Retina (tissue), 1 donor: ENCODE results near the gene CTNS.

Experiments
- DNase-seq: peaks from one replicate; pipeline ENCODE4 v3.0.0-alpha.2; 2016

CTNS gene

DNA sequence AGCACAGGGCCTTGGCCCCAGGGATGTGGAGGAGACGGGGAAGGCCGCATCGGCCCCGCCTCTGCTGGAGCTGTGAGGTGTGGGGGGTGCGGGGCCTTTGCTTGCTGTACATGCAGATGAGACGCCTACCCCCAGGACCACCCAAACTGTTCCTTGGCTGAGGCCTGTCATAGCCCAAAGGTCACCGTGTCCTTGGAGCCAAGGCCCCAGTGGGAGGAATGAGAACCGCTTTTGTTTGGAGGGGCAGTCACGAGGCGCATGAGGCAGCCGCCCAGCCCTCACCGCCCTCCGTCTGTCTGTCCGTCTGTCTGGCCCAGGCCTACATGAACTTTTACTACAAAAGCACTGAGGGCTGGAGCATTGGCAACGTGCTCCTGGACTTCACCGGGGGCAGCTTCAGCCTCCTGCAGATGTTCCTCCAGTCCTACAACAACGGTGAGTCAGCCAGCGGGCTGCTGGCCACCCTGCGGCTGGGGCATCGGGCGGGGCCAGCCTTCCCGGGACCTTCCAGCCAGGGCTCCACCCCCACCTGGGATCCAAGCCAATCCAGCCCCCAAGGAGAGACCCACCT lies 23.1 kb downstream of the CTNS start:
- no peak for DNase-seq

DNA sequence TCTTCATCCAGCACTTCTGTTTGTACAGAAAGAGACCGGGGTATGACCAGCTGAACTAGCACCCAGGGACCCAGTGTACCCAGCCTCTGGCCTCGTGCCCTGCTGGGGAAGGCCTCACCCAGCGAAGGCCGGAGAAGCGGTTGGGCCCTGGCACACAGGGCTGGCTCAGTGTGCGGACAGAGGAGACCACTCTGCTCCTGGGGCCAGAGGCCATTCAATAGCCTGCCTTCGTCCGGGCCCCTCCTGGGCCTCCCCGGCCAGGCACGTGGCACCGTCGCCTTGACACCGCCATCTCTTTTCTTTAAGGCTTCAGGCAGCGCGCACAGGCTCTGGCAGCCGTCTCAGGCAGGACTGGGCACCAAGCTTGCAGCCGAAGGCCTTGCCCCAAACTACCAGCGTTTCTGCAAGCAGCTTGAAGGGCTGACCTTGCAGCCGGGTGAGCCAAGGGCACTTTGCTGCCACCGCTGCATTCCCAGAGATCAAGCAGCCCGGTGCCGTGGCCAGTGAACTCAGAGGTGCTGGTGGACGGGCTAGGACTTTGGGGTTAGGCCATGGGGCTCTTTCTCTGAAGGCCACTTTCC lies 23.8 kb downstream of the CTNS start:
- DNase-seq: no peak

DNA sequence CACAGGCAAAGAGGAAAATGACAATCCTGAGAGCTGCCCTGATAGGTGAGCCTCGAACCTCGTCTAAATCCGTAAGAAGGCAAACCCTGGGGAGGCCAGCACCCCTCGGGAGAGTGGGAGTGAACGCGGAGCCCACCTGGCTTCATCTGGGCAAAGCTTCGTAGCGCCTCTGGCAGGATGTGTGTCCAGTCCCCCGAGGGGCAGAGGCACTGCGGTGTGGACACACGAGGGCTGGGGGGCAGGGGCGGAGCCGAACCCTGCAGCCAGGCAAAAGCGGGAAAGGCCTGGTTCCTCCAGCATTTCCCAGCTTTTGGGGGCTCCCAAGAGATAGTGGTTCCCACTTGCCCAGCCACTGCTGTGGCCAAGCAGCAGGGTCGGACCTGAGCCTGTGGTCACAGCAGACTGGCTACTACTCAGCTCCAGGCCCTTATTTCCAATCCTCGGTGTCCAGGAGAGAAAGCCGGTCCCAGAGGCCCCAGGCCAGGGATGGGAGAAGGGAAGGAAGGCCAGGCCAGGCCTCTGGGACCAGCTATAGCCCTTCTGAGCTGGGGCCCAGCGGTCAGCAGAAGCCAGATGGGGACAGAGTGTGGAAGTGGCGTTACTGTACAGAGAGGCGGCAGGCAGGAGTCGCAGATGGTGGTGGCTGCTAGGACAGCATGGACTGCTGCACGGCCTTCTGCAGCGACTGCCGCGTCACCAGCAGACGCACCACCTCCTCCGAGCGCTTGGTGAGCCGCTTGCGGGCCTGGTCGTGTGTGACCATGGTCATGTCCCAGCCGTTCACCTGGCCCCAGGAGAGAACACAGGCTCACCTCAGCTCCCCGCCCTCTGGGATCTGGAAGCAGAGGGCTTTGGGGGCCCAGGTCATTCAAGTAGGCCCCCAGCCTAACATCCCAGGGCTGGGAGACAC lies 26.8 kb downstream of the CTNS start:
- DNase-seq: no peak

DNA sequence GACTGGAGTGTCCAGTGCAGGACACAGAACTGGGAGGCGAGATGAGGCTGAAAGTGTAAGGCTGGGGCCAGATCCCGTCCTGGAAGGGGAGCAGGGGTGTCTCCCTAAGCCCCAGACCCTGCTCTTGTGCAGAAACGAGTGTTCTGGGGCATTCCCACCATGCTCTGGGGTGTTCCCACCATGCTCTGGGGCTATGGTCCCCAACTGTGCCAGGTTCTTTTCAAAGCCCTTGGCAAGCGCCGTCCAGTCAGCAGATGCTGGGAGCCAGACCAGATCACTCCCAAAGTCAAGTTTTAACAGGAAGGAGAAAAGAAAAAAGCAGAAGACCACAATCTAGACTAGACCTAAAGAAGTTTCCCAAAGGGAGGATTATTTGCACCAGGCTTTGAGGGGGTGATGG lies 29.3 kb downstream of the CTNS start:
- DNase-seq: no peak

DNA sequence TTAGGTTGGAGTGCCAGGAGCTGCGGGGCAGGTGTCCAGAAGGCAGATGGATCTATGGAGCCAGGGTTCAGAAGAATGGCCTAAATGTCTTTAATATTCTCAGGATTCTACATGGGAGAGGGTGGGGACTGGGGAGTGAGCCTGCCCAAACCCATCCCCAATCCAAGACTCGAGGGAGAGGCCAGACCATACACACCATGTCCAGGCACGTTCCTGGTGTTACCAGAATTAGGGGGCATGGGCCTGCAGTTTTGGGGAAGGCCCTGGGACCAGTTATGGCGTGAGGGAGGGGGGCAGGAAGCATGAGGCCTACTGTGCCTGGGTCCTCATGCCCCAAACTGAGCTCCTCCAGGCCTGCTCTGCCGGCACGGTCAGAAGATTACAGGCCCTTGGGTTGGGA lies 30.0 kb downstream of the CTNS start:
- DNase-seq: no peak

DNA sequence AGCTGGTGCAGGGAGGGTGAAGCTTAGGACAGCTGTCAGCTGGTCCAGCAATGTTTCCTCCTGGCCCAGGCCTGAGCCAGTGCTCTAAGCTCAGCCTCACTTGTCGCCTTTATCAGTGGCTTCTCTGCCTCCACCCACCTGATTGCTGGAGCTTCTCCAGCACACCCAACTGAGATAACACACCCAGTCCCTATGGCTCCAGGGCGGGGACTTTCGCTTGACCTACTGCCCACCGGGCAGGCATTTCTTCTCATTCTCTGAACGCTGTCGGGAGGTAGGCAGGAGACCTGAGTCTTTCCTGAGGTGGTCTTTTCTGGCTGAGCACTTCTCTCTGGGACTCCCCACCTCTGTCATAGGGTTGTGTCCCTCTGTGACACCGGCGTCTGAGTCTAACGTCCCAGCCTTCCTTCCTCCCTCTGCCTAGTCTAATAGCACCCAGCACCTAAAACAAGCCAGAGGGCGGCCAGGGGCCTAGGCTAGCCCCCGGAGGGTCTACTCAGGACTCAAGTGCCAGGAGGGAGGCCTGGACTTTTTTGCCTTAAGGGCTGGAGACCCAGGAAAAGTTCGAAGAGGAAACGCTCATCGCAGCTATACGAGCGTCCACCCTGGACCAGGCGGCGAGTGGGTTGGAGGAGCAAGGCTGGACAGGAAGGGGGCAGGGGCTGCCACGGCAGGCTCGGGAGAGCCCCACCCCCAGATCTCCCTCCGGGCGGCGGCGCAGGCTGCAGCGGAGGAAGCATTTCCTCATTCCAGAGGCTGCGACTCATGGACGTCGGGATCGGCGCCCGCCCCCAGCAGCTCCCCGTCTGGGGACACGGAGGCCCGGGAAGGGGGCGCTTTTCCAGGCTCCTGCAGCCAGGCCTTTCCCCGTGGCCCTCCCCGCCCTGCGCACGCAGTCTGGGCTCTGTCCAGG lies 31.1 kb downstream of the CTNS start:
- no peak for DNase-seq

DNA sequence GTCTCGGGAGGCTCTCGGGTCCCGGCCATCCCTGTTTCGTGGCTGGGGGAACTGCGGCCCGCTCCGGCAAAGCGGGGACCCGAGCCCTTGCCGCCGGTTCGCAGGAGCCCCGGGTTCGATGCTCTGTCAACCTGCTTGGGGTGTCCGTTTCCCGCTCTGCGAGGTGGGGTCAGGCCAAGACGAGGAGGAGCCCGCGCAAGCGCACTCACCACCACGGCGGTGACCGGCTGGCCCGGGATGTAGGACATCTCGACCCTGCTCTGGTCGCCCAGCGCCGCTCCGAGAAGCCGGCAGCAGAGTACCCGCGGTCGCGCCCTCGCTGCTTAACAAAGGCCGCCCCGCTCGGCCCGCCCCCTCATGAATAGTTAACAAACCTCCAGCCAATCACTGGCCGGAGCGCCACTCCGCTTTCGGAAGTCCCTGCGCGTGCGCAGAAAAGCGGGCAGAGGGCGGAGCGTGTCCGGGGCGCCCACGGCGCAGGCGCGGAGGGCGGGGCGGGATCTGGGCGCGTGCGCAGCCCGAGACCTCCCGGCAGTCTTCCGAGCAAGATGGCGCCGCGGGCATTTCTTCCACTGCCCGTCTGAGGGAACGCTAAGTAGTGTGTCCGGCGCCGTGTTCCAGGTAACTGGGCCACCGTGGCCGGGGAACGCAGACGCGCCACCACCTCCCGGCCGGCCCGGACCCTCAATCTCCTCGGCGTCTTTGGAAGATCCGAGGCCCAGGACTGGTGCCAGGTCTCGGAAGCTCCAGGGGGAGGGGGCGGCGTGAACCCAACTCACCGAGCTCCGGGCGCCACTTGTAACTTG lies 31.9 kb downstream of the CTNS start, which contains the start of the genes EMC6 and TAX1BP3:
Gene EMC6 (plus strand): TSS at position 534 of the 806 bp plus-strand sequence. CDS start 335 bp downstream, outside the sequence.
Gene TAX1BP3 (minus strand): TSS at position 300 of the 806 bp plus-strand sequence. CDS start 52 bp downstream, at position 248.
- peak; percentile 99 for DNase-seq

DNA sequence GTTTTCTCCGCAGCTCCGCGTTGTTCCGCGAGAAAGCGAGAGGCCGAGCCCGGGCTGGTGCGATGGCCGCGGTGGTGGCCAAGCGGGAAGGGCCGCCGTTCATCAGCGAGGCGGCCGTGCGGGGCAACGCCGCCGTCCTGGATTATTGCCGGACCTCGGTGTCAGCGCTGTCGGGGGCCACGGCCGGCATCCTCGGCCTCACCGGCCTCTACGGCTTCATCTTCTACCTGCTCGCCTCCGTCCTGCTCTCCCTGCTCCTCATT lies 32.5 kb downstream of the CTNS start:
- DNase-seq: no peak

DNA sequence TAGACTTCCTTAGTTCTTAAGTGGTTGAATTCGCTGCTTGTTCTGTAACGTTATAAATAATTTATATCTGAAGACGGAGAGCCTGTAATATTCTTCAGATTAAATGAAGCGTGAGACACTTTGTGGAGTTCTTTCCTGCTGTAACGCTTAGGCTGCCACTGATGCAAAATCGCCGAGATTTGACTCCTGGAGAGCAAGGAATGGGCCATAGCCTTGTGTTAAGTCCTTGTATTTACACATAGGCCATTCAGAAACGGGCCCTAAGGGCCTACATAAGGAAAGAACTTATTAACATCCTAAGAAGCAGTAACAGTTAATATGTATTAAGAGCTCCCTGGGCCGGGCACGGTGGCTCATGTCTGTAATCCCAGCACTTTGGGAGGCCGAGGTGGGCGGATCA lies 33.0 kb downstream of the CTNS start:
- DNase-seq: no peak

DNA sequence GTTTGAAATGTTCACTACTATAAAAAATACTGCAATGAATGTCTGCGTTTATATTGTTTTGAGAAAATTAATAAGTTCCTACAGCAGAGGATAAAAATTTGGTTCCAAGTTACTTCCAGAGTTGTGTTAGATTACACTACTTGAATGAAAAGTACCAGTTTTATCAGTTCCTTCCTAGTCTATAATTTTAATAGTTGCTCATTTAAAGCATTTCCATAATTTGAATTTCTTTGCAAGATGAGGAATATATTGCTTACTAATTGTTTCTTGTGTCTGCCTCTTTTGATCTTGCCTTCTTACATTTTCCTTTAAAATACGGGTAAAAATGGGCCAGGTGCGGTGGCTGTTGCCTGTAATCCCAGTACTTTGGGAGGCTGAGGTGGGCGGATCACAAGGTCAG lies 36.0 kb downstream of the CTNS start:
- no peak for DNase-seq

DNA sequence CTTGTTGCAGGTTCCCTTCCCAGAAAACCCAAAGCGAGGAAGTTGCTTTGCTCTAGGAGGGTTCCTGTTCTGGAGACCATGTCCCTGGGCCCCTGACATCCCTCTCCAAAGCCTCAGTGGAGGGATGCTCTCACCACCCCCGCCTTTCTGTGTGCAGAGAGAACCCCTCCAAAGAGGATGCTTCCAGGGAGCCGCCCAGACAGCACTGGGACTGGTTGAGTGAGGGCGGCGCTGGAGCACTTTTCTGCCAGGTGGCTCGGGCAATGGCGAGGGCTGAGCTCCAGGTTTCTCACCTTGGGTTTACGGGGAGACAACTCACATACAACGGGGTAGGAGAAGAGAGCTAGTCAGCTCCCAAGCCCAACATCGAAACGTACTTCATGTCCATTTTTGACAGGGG lies 39.3 kb downstream of the CTNS start:
- no peak for DNase-seq

DNA sequence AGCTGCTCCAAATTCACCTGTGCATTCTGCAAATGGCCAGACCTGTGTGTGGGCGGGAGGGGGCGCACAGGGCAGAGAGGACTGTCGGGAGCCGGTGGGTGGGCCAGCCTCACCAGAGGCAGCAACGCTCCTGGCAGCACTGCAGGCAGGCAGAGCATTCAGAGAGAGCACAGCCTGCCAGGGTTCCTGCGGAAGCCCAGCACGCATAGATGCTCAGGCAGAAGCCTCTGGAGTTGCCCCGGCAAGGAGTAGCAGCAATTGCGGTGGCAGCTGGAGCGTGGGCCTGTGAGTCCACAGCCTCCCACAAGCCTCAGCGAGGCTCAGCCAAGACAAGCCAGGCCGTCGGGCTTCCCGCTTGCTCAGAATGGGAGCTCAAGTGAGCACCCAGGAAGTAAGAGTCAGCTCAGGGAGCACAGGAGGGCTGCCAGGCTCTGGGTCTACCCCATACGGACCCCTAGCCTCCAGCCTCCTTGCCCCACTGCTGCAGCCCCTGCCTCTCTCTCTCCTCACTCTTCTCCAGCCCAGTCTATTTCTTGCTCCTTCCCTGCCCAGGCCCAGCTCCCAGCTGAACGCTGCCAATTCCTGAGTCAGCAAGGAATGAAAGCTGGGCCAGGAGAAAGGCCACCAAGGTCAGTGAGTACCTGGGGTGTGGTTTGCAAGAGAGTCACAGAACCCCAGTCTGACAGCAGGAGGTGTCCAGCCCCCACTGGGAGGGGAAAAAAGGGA lies 41.7 kb downstream of the CTNS start:
- DNase-seq: no peak

DNA sequence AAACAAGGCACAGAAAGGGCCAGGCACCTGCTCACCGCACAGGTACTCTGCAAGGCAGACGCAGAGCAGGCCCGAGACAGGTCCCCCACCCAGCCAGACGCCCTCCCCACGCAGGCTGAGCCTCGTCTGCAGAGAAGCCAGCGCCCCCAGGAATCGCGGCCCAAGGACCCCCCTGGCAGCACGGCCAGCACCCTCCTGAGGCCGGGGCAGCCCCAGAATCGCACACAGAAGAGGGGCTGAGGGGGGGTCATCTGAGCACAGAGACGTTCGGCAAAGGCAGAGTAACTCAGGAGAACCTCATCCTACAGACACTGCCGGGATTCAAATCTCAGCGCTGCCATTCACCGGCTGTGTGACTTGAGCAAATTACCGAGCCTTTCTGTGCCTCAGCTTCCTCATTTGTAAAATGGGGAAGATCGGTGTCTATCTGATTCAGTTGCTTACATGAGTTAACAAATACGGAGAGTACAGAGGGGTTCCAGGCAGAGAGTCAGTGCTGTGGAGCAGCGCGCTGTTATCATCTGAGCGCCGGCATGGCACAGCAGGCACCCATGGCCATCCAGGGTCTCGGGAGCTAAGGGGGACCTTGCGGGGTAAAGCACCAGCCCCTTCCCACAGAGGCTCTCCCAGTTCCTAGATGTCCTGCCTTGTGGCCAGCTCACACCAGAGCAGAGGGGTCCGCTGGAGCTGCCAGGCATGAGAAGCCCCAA lies 42.4 kb downstream of the CTNS start:
- DNase-seq: no peak

DNA sequence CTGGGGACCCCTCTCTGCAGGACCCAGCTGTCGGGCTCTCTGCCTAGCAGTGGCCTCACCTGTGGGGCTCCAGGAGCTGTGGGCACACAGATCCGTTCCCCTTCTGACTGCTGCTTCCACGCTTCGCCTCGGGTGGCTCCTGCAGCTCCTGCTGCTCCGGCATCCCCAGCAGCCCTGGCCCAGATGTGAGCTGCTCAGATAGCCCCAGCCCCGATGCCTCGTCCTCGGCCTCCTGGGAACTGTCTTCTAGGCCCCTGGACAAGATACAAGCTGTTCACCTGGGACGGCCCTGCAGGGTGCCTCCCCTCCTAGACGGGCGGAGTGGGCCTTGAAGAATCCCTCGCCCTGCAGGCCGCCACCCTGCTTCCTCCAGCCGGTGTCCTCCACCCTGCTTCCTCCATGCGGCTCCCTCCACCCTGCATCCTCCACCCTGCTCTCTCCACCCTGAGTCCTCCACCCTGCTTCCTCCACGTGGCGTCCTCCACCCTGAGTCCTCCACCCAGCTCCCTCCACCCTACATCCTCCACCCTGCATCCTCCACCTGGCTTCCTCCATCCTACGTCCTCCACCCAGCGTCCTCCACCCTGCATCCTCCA lies 43.1 kb downstream of the CTNS start:
- no peak for DNase-seq

DNA sequence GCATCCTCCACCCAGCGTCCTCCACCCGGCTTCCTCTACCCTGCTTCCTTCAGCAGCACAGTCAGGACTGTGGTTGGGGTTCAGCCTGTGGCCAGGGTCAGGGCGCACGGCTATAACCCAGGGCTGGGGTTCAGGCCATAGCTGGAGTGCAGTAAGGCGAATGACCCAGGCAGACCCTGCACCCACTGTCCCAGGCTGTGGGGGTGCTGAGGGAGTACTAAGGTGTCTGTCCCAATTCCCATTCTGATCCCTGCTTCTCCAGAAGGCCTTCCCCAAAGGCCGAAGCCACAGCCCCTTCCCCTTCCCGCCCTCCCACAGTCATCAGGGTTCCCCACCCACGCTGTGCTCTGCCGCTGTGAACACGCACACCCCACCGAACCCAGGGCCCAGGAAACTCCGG lies 44.5 kb downstream of the CTNS start:
- DNase-seq: no peak

DNA sequence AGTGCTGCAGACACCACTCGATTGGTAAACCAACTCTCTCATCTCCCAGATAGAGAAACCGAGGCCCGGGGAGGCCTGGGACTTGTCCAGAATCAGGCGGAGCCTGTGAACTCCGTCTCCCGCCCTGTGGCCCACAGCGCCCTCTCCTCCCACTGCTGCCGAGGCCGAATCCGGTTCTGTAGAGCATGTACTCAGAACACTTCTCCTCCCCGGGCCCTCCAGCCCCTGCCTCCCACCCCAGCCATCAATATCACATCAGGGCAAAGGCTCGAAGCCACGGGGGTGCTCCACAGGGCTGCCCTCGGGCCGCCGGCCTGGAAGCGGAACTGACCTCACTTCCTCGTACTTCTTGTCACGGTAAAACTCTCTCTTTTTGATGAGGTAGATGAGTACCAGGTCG lies 45.0 kb downstream of the CTNS start:
- DNase-seq: no peak

DNA sequence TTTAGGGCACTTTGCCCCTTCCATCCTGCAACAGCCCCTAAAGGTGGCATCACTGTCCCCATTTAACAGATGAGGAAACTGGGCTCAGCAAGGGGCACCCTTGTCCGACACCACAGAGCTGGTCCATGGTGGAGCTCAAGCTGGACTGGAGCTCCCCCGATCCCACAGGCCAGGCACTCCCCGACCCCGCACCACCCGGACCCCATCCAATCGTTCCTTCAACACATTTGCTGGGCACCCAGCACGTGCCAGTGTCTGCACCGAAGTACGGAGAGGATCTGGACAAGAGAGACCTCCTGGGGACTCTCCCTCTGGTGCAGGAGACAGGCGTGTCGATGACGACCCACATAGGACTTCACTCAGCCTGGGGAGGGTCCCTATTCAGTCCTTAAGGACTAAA lies 45.5 kb downstream of the CTNS start:
- no peak for DNase-seq

DNA sequence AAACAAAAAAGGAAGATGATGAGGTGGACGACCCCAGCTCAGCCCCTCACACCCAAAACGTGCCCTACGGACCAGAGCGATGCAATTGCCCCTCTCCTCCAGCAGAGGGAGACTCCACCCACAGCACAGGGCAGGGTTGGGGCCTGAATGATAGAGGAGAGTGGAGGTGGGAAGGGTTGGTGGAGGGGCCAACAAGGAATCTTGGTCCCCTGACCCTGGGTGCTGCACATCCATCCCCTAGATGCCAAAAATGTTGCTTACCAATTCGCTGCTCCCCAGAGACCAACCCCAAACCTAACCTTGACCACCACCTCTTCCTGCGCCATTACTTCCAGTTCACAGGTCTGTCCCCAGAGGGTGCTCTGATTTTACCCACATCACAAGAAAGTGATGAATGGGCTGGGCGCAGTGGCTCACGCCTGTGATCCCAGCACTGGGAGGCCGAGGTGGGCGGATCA lies 46.5 kb downstream of the CTNS start:
- DNase-seq: peak; percentile 44

DNA sequence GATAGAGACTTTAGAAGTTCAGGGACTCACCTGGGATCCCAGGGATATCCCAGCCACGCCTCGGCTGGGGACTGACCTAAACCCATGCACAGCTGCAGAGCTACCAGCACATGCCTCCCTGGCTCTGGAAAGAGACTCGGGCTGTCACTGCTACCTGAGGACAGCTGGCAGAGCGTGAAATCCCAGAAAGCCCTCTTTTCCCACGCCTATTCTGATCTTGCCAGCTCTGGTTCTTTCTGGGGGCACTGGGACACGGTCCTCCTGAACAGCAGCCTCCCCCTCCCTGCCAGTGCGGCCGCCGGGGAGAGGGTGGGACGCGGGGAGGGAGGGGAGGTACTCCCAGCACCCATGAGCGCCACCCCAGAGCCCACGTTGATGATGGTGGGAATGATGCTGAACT lies 48.6 kb downstream of the CTNS start:
- no peak for DNase-seq

DNA sequence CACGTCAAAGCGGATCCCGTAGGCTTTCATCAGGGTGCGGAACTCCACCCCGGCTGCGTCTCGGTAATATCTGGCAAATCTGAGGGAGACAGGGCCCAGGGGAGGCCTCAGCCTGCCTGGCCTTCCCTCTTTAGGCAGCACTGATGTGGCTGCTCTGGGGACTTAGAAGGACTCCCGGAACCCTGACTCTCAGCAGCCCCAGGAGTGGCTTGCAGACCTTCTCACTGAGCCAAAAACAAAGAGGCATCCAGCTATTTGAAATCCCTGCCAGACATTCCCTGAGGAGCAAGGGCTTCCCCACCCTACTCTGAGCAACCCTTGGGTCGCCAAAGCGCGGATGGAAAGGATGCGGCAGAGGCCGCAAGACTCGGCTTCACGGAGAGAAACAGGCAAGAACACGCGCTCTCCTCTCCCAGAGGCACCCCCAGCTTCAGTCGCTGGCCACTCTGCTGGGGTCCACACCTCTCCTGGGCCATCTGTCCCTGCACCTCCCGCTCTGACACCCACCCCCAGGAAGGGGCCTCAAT lies 51.5 kb downstream of the CTNS start:
- DNase-seq: peak; percentile 54
